HepG2 (cell line): Measurements from ENCODE around the gene SYCP2L. TPM values are rescaled to one million over a fixed set of nuclear protein-coding genes. Genes with fewer than 3 reads are reported as not detected.
A peak's percentile ranks its signal among the peaks of the same experiment; 100 is the strongest.

Experiments
- HOXD1 ChIP-seq: sonication (generic); formaldehyde crosslinking; IDR thresholded peaks from 2 replicates; pipeline ENCODE4 v1.5.0; 2020; ENCODE audit warnings: missing genetic modification reagents
- NCOA5 ChIP-seq: sonication (generic); formaldehyde crosslinking; IDR thresholded peaks from 2 replicates; pipeline ENCODE4 v1.4.0; 2020; ENCODE audit warnings: missing genetic modification reagents
- RELA ChIP-seq: sonication (generic); formaldehyde crosslinking; IDR thresholded peaks from 2 replicates; pipeline ENCODE4 v1.4.0; 2020; ENCODE audit warnings: missing genetic modification reagents
- SNAPC2 ChIP-seq: sonication (generic); formaldehyde crosslinking; IDR thresholded peaks from 2 replicates; pipeline ENCODE4 v1.8.1; 2022; ENCODE audit warnings: mild to moderate bottlenecking, missing genetic modification reagents
- ZBTB3 ChIP-seq: sonication (generic); formaldehyde crosslinking; IDR thresholded peaks from 2 replicates; pipeline ENCODE4 v1.4.0; 2020; ENCODE audit warnings: low read depth, mild to moderate bottlenecking, moderate library complexity, missing genetic modification reagents, borderline replicate concordance
- ZNF121 ChIP-seq: sonication (generic); formaldehyde crosslinking; IDR thresholded peaks from 2 replicates; pipeline ENCODE4 v1.5.0; 2020; ENCODE audit warnings: mild to moderate bottlenecking, missing genetic modification reagents
- ZNF225 ChIP-seq: sonication (generic); formaldehyde crosslinking; IDR thresholded peaks from 2 replicates; pipeline ENCODE4 v1.4.0; 2020; ENCODE audit warnings: mild to moderate bottlenecking, missing genetic modification reagents
- ZNF460 ChIP-seq: sonication (generic); formaldehyde crosslinking; IDR thresholded peaks from 2 replicates; pipeline ENCODE4 v1.5.1; 2020; ENCODE audit warnings: missing genetic modification reagents, mild to moderate bottlenecking, borderline replicate concordance
- ZNF556 ChIP-seq: sonication (generic); formaldehyde crosslinking; IDR thresholded peaks from 2 replicates; pipeline ENCODE4 v1.4.0; 2020; ENCODE audit warnings: mild to moderate bottlenecking, missing genetic modification reagents, borderline replicate concordance
- ZNF646 ChIP-seq: sonication (generic); formaldehyde crosslinking; IDR thresholded peaks from 2 replicates; pipeline ENCODE4 v1.9.0; 2021; ENCODE audit warnings: mild to moderate bottlenecking, missing genetic modification reagents
- ZNF766 ChIP-seq: sonication (generic); formaldehyde crosslinking; IDR thresholded peaks from 2 replicates; pipeline ENCODE4 v1.5.0; 2020; ENCODE audit warnings: missing genetic modification reagents, borderline replicate concordance
- ZNF776 ChIP-seq: sonication (generic); formaldehyde crosslinking; IDR thresholded peaks from 2 replicates; pipeline ENCODE4 v1.4.0; 2020; ENCODE audit warnings: mild to moderate bottlenecking, missing genetic modification reagents
- polyA plus RNA-seq, 8 experiments: library from polyadenylated mRNA; depleted of rRNA in 3 of 8; stranded (reverse) in 7 of 8; unstranded in 1 of 8; fragments of >200 nt; fragmentation: Illumina TruSeq in 4 of 8; extraction: Trizol in 4 of 8; gene quantifications; 2 replicates each; pipeline versions ENCODE4 v1.2.1 to v1.2.3, GENCODE V29; 2011 to 2016; ENCODE audit warnings: low read depth in 4 of 8, missing spikeins in 1 of 8, mixed read lengths in 1 of 8; ENCODE audit not compliant: insufficient read depth in 1 of 8
- total RNA-seq, 5 experiments: library from RNA; depleted of rRNA; stranded (reverse); fragments of >200 nt; fragmentation: Illumina TruSeq; extraction: Trizol; gene quantifications; 2 replicates each; pipeline ENCODE4 v1.2.3, GENCODE V29; 2016; ENCODE audit warnings: low read depth in 1 of 5
- TF ChIP-seq, protein P1 (sequence below): sonication (generic); formaldehyde crosslinking; conservative IDR thresholded peaks from 2 replicates; pipeline ENCODE4 v1.8.0; 2022; ENCODE audit warnings: mild to moderate bottlenecking, moderate library complexity, missing genetic modification reagents
- TF ChIP-seq, protein P2 (sequence below): sonication (generic); formaldehyde crosslinking; IDR thresholded peaks from one replicate; pipeline ENCODE4 v1.5.1; 2020; ENCODE audit warnings: mild to moderate bottlenecking, missing genetic modification reagents; ENCODE audit errors: not compliant biosample characterization

Gene SYCP2L
- total and polyA plus RNA-seq, 2 of the 13 experiments (the other 11 are each of a cell fraction or from before 2014, with no cell fraction given), result 0.22 to 0.54 TPM

GRCh38 chr6:11012295-11012754, 125.5 kb downstream of the SYCP2L start (continued):
- TF ChIP-seq, protein P1, sequence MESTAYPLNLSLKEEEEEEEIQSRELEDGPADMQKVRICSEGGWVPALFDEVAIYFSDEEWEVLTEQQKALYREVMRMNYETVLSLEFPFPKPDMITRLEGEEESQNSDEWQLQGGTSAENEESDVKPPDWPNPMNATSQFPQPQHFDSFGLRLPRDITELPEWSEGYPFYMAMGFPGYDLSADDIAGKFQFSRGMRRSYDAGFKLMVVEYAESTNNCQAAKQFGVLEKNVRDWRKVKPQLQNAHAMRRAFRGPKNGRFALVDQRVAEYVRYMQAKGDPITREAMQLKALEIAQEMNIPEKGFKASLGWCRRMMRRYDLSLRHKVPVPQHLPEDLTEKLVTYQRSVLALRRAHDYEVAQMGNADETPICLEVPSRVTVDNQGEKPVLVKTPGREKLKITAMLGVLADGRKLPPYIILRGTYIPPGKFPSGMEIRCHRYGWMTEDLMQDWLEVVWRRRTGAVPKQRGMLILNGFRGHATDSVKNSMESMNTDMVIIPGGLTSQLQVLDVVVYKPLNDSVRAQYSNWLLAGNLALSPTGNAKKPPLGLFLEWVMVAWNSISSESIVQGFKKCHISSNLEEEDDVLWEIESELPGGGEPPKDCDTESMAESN, result peak; percentile 62; the same call in 1 of the 2 replicates
- no peak for TF ChIP-seq ZNF460
- peak; percentile 90; the same call in 1 of the 2 replicates for TF ChIP-seq SNAPC2 (CRISPR knock-in tag)
- TF ChIP-seq ZBTB3, result no peak
- TF ChIP-seq ZNF776 (CRISPR knock-in tag), result no peak
- no peak for TF ChIP-seq ZNF225 (CRISPR knock-in tag)
- TF ChIP-seq NCOA5 (CRISPR knock-in tag), result no peak
- no peak for TF ChIP-seq ZNF121 (CRISPR knock-in tag)
- no peak for TF ChIP-seq ZNF646 (CRISPR knock-in tag)
- peak; percentile 83 for TF ChIP-seq HOXD1
- no peak for TF ChIP-seq RELA (CRISPR knock-in tag)
- no peak for TF ChIP-seq ZNF766 (CRISPR knock-in tag)
- TF ChIP-seq, protein P2, sequence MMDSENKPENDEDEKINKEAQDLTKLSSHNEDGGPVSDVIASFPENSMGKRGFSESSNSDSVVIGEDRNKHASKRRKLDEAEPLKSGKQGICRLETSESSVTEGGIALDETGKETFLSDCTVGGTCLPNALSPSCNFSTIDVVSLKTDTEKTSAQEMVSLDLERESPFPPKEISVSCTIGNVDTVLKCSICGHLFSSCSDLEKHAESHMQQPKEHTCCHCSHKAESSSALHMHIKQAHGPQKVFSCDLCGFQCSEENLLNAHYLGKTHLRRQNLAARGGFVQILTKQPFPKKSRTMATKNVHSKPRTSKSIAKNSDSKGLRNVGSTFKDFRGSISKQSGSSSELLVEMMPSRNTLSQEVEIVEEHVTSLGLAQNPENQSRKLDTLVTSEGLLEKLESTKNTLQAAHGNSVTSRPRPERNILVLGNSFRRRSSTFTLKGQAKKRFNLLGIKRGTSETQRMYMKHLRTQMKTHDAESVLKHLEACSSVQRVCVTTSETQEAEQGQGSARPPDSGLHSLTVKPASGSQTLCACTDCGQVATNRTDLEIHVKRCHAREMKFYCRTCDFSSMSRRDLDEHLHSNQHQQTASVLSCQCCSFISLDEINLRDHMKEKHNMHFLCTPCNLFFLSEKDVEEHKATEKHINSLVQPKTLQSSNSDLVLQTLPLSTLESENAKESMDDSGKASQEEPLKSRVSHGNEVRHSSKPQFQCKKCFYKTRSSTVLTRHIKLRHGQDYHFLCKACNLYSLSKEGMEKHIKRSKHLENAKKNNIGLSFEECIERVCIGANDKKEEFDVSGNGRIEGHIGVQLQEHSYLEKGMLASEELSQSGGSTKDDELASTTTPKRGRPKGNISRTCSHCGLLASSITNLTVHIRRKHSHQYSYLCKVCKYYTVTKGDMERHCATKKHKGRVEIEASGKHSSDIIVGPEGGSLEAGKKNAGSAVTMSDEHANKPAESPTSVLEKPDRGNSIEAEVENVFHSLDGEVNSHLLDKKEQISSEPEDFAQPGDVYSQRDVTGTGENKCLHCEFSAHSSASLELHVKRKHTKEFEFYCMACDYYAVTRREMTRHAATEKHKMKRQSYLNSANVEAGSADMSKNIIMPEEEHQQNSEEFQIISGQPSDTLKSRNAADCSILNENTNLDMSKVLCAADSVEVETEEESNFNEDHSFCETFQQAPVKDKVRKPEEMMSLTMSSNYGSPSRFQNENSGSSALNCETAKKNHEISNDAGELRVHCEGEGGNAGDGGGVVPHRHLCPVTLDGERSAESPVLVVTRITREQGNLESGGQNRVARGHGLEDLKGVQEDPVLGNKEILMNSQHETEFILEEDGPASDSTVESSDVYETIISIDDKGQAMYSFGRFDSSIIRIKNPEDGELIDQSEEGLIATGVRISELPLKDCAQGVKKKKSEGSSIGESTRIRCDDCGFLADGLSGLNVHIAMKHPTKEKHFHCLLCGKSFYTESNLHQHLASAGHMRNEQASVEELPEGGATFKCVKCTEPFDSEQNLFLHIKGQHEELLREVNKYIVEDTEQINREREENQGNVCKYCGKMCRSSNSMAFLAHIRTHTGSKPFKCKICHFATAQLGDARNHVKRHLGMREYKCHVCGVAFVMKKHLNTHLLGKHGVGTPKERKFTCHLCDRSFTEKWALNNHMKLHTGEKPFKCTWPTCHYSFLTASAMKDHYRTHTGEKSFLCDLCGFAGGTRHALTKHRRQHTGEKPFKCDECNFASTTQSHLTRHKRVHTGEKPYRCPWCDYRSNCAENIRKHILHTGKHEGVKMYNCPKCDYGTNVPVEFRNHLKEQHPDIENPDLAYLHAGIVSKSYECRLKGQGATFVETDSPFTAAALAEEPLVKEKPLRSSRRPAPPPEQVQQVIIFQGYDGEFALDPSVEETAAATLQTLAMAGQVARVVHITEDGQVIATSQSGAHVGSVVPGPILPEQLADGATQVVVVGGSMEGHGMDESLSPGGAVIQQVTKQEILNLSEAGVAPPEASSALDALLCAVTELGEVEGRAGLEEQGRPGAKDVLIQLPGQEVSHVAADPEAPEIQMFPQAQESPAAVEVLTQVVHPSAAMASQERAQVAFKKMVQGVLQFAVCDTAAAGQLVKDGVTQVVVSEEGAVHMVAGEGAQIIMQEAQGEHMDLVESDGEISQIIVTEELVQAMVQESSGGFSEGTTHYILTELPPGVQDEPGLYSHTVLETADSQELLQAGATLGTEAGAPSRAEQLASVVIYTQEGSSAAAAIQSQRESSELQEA, result no peak
- TF ChIP-seq ZNF556 (CRISPR knock-in tag), result no peak
